ENCODE results near the gene ITPA.
"Not testable (repeated sequence)": the region's sequence is repeated elsewhere in the genome, so short reads cannot be mapped to it uniquely, and the experiment has no call there.

ITPA gene

GRCh38 chr20:3195590-3196237 is 13.6 kb upstream of the ITPA start:
- FAIRE-seq (no peak), DNase-seq (ENCODE audit: extremely low spot score, insufficient read length, low read depth) (no peak)

- DNase-seq (ENCODE audit: extremely low spot score, insufficient read length, low read depth) (no peak), FAIRE-seq (no peak)
Observed at GRCh38 chr20:3199206-3199605, 10.1 kb upstream of the ITPA start.

GRCh38 chr20:3199976-3200755 is 9.1 kb upstream of the ITPA start:
- no peak for FAIRE-seq
- DNase-seq (ENCODE audit: extremely low spot score, insufficient read length, low read depth), result no peak

GRCh38 chr20:3202965-3203314 is 6.4 kb upstream of the ITPA start:
- DNase-seq (ENCODE audit: extremely low spot score, insufficient read length, low read depth), result no peak
- FAIRE-seq, result no peak

- FAIRE-seq (no peak), DNase-seq (ENCODE audit: extremely low spot score, insufficient read length, low read depth) (peak; percentile 29)
Observed at GRCh38 chr20:3203315-3204123, 5.8 kb upstream of the ITPA start.

GRCh38 chr20:3204124-3204794 is 5.0 kb upstream of the ITPA start, which contains the start of gene DDRGK1:
TSS of gene DDRGK1 (minus strand) at chr20:3204682. CDS start at chr20:3204627, 55 bp downstream.
- DNase-seq (ENCODE audit: extremely low spot score, insufficient read length, low read depth), result peak; percentile 86
- peak; percentile 92 for FAIRE-seq

- no peak for FAIRE-seq
- no peak for DNase-seq (ENCODE audit: extremely low spot score, insufficient read length, low read depth)
Observed at GRCh38 chr20:3208786-3209256, 477 bp upstream of the ITPA start.

GRCh38 chr20:3209946-3210317 is 634 bp downstream of the ITPA start:
- FAIRE-seq (no peak), DNase-seq (ENCODE audit: extremely low spot score, insufficient read length, low read depth) (no peak)

- no peak for DNase-seq (ENCODE audit: extremely low spot score, insufficient read length, low read depth)
- peak; percentile 12 for FAIRE-seq
Observed at GRCh38 chr20:3210346-3210745, 1.0 kb downstream of the ITPA start.

GRCh38 chr20:3213226-3213625 is 3.9 kb downstream of the ITPA start:
- FAIRE-seq (no peak), DNase-seq (ENCODE audit: extremely low spot score, insufficient read length, low read depth) (no peak)

- FAIRE-seq; DNase-seq (ENCODE audit: extremely low spot score, insufficient read length, low read depth): not testable (repeated sequence)
Observed at GRCh38 chr20:3215359-3215917, 6.1 kb downstream of the ITPA start.

- DNase-seq (ENCODE audit: extremely low spot score, insufficient read length, low read depth) (no peak), FAIRE-seq (peak; percentile 55)
Observed at GRCh38 chr20:3218307-3218988, 9.2 kb downstream of the ITPA start.

GRCh38 chr20:3221398-3222226 is 12.3 kb downstream of the ITPA start:
- DNase-seq (ENCODE audit: extremely low spot score, insufficient read length, low read depth) (no peak), FAIRE-seq (no peak)

GRCh38 chr20:3222635-3223600 is 13.6 kb downstream of the ITPA start:
- FAIRE-seq (no peak), DNase-seq (ENCODE audit: extremely low spot score, insufficient read length, low read depth) (no peak)

- DNase-seq (ENCODE audit: extremely low spot score, insufficient read length, low read depth) (no peak), FAIRE-seq (no peak)
Observed at GRCh38 chr20:3223651-3223993, 14.3 kb downstream of the ITPA start.

GRCh38 chr20:3223994-3224680 is 14.8 kb downstream of the ITPA start:
- no peak for FAIRE-seq
- DNase-seq (ENCODE audit: extremely low spot score, insufficient read length, low read depth), result no peak
